HepG2 (cell line): Measurements from ENCODE around the gene BSN. TPM values are rescaled to one million over a fixed set of nuclear protein-coding genes. Genes with fewer than 3 reads are reported as not detected.
A peak's percentile ranks its signal among the peaks of the same experiment; 100 is the strongest.

Experiments used
- ATAC-seq: fragments of 200-7000 bp; cut with Tn5 transposase; 3 replicates; pipeline ENCODE4 v1.9.1; 2020; ENCODE audit warnings: mild to moderate bottlenecking, moderate library complexity
- Bru-seq: library from RNA; stranded (reverse); fragments of 400-500 nt; gene quantifications from one replicate; lab custom pipeline; 2021; lab: Mats Ljungman, UMichigan
- BruChase-seq, 2 experiments: library from RNA; stranded (reverse); fragments of 400-500 nt; gene quantifications; one replicate each; lab custom pipeline; 2021; lab: Mats Ljungman, UMichigan
- BruUV-seq: library from RNA; stranded (reverse); fragments of 400-500 nt; replicated peaks from 2 replicates; lab custom pipeline; 2021; lab: Mats Ljungman, UMichigan
- CTCF ChIA-PET: fragments of 300-600 bp; formaldehyde crosslinking; extraction: SDS; loops from one replicate; lab custom pipeline; 2021; ENCODE audit warnings: low total read pairs, inconsistent platforms, low intra/inter-chr PET ratio; lab: Yijun Ruan, JAX
- POLR2A ChIA-PET: fragments of 350-600 bp; sonication (Branson Sonifier 250); formaldehyde crosslinking; loops from one replicate; lab custom pipeline; 2020; ENCODE audit warnings: antibody characterized with exemption, inconsistent platforms; lab: Yijun Ruan, JAX
- DNase-seq: peaks from one replicate; pipeline ENCODE4 v3.0.0-alpha.2; 2015; ENCODE audit warnings: low spot score
- FAIRE-seq: peaks from 3 replicates; lab custom pipeline; 2011; peaks lifted over from hg19 to GRCh38; lab: Jason Lieb, UNC
- H2AFZ ChIP-seq: one replicate; pipeline ENCODE4 v1.6.1; 2011; ENCODE audit warnings: low read length, inconsistent platforms
- H3K27ac ChIP-seq: fragments of 300-600 bp; 3 replicates; pipeline ENCODE4 v1.8.0; 2011; ENCODE audit warnings: mixed run types, mild to moderate bottlenecking, mixed read lengths, low read length, inconsistent platforms; ENCODE audit not compliant: insufficient read depth; ENCODE audit errors: extremely low read length
- H3K27me3 ChIP-seq, 2 experiments: fragments of 200-600 bp in 1 of 2; 2 replicates in 1 of 2; 3 replicates in 1 of 2; pipeline versions ENCODE4 v1.6.0 to v1.8.0; 2011; ENCODE audit warnings: low read length in 2 of 2, mild to moderate bottlenecking in 2 of 2, moderate library complexity in 2 of 2, inconsistent platforms in 1 of 2; ENCODE audit not compliant: insufficient read depth in 2 of 2, control insufficient read depth in 1 of 2
- H3K36me3 ChIP-seq, 2 experiments: fragments of 200-600 bp in 1 of 2; replicated peaks in 1 of 2; 2 replicates in 1 of 2; 3 replicates in 1 of 2; pipeline versions ENCODE4 v1.5.1 to v1.8.0; 2011; ENCODE audit warnings: low read length in 2 of 2, inconsistent platforms in 1 of 2; ENCODE audit not compliant: insufficient read depth in 2 of 2, control insufficient read depth in 1 of 2
- H3K4me1 ChIP-seq: 2 replicates; pipeline ENCODE4 v1.5.1; 2012; ENCODE audit warnings: low read length, inconsistent platforms; ENCODE audit not compliant: insufficient read depth
- H3K4me2 ChIP-seq: 2 replicates; pipeline ENCODE4 v1.6.0; 2011; ENCODE audit warnings: low read depth, low read length, inconsistent platforms
- H3K4me3 ChIP-seq, 3 experiments: fragments of 200-600 bp in 1 of 3; sonication (generic), shearing (Covaris generic) in 1 of 3; replicated peaks in 1 of 3; 2 replicates each; pipeline ENCODE4 v1.5.1; 2011 to 2016; ENCODE audit warnings: low read length in 3 of 3, inconsistent platforms in 2 of 3, low read depth in 2 of 3, mild to moderate bottlenecking in 2 of 3, control low read depth in 1 of 3, mixed read lengths in 1 of 3; ENCODE audit not compliant: insufficient read depth in 1 of 3
- H3K79me2 ChIP-seq: one replicate; pipeline ENCODE4 v1.6.1; 2011; ENCODE audit warnings: low read length, inconsistent platforms; ENCODE audit not compliant: insufficient read depth
- H3K9ac ChIP-seq: 2 replicates; pipeline ENCODE4 v1.6.0; 2011; ENCODE audit warnings: mild to moderate bottlenecking, low read depth, low read length, inconsistent platforms; ENCODE audit not compliant: insufficient read depth
- H3K9me3 ChIP-seq: 2 replicates; pipeline ENCODE4 v1.5.1; 2012; ENCODE audit warnings: mild to moderate bottlenecking, low read length
- H4K20me1 ChIP-seq: 2 replicates; pipeline ENCODE4 v1.6.0; 2011; ENCODE audit warnings: inconsistent platforms, mild to moderate bottlenecking, low read length, moderate library complexity; ENCODE audit not compliant: insufficient read depth
- ARNT2 ChIP-seq: sonication (generic); formaldehyde crosslinking; IDR thresholded peaks from 2 replicates; pipeline ENCODE4 v1.8.0; 2022; ENCODE audit warnings: mild to moderate bottlenecking, low read depth, missing genetic modification reagents, moderate library complexity
- DR1 ChIP-seq: sonication (generic); formaldehyde crosslinking; IDR thresholded peaks from 2 replicates; pipeline ENCODE4 v1.8.0; 2021; ENCODE audit warnings: mild to moderate bottlenecking, missing genetic modification reagents, inconsistent platforms
- MYPOP ChIP-seq: sonication (generic); formaldehyde crosslinking; IDR thresholded peaks from 2 replicates; pipeline ENCODE4 v1.8.1; 2023; ENCODE audit warnings: mild to moderate bottlenecking, moderate library complexity, missing genetic modification reagents
- WGBS: methylation state at CpG from one replicate; pipeline ENCODE4 v1.1.6; 2017; ENCODE audit warnings: low lambda C conversion rate; 5-methylcytosine and 5-hydroxymethylcytosine counted together
- in situ Hi-C: cut with HindIII; loops from 2 replicates; pipeline ENCODE4 v1.10.0; 2017; ENCODE audit warnings: low pct_unique_long_range_greater_than_20kb; ENCODE audit not compliant: extremely low pct_ligation_motif_present
- intact Hi-C: fragments of 100-400 bp; cut with micrococcal nuclease; formaldehyde crosslinking; loops from one replicate; pipeline ENCODE4 v1.10.0; 2022; ENCODE audit not compliant: unreplicated experiment
- long read RNA-seq, 2 experiments: library from RNA in 1 of 2; library from polyadenylated mRNA in 1 of 2; stranded (forward) in 1 of 2; unstranded in 1 of 2; transcript quantifications; one replicate each; pipeline ENCODE4 v2.0.0, GENCODE V29; 2019 to 2022
- polyA minus RNA-seq, 3 experiments: library from RNA; depleted of rRNA, polyadenylated mRNA; stranded (reverse); fragments of >200 nt; gene quantifications; 2 replicates each; pipeline ENCODE4 v1.2.3, GENCODE V29; 2011; ENCODE audit warnings: low replicate concordance in 1 of 3
- polyA plus RNA-seq, 8 experiments: library from polyadenylated mRNA; depleted of rRNA in 3 of 8; stranded (reverse) in 7 of 8; unstranded in 1 of 8; fragments of >200 nt; fragmentation: Illumina TruSeq in 4 of 8; extraction: Trizol in 4 of 8; gene quantifications; 2 replicates each; pipeline versions ENCODE4 v1.2.1 to v1.2.3, GENCODE V29; 2011 to 2016; ENCODE audit warnings: low read depth in 4 of 8, missing spikeins in 1 of 8, mixed read lengths in 1 of 8; ENCODE audit not compliant: insufficient read depth in 1 of 8
- total RNA-seq, 5 experiments: library from RNA; depleted of rRNA; stranded (reverse); fragments of >200 nt; fragmentation: Illumina TruSeq; extraction: Trizol; gene quantifications; 2 replicates each; pipeline ENCODE4 v1.2.3, GENCODE V29; 2016; ENCODE audit warnings: low read depth in 1 of 5

Gene BSN, protein sequence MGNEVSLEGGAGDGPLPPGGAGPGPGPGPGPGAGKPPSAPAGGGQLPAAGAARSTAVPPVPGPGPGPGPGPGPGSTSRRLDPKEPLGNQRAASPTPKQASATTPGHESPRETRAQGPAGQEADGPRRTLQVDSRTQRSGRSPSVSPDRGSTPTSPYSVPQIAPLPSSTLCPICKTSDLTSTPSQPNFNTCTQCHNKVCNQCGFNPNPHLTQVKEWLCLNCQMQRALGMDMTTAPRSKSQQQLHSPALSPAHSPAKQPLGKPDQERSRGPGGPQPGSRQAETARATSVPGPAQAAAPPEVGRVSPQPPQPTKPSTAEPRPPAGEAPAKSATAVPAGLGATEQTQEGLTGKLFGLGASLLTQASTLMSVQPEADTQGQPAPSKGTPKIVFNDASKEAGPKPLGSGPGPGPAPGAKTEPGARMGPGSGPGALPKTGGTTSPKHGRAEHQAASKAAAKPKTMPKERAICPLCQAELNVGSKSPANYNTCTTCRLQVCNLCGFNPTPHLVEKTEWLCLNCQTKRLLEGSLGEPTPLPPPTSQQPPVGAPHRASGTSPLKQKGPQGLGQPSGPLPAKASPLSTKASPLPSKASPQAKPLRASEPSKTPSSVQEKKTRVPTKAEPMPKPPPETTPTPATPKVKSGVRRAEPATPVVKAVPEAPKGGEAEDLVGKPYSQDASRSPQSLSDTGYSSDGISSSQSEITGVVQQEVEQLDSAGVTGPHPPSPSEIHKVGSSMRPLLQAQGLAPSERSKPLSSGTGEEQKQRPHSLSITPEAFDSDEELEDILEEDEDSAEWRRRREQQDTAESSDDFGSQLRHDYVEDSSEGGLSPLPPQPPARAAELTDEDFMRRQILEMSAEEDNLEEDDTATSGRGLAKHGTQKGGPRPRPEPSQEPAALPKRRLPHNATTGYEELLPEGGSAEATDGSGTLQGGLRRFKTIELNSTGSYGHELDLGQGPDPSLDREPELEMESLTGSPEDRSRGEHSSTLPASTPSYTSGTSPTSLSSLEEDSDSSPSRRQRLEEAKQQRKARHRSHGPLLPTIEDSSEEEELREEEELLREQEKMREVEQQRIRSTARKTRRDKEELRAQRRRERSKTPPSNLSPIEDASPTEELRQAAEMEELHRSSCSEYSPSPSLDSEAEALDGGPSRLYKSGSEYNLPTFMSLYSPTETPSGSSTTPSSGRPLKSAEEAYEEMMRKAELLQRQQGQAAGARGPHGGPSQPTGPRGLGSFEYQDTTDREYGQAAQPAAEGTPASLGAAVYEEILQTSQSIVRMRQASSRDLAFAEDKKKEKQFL (N-terminal part only)
- total RNA-seq (2016; rRNA removed; fragmentation: Illumina TruSeq; extraction: Trizol) (0.70 and 0.86 TPM in 2 replicates), polyA plus RNA-seq (2011; rRNA removed) (0.42 and 0.67 TPM in 2 replicates), polyA minus RNA-seq (2011; rRNA and poly(A)+ RNA removed; ENCODE audit: low replicate concordance) (0.09 and 1.8 TPM in 2 replicates), Bru-seq, nascent RNA (percentile 39 among the genes with signal in this experiment), BruChase-seq, experiment 1, labeled RNA remaining after a 6-hour chase (percentile 43 among the genes with signal in this experiment), BruChase-seq, experiment 2, labeled RNA remaining after a 2-hour chase (percentile 41 among the genes with signal in this experiment)
- total RNA-seq (2016; cell fraction: cytosol; rRNA removed; fragmentation: Illumina TruSeq; extraction: Trizol; ENCODE audit: low read depth), result 0.26 and 0.30 TPM in 2 replicates
- total RNA-seq (2016; cell fraction: insoluble cytoplasmic fraction; rRNA removed; fragmentation: Illumina TruSeq; extraction: Trizol), result 0.67 and 0.71 TPM in 2 replicates
- 0.28 and 0.43 TPM in 2 replicates for total RNA-seq (2016; cell fraction: membrane; rRNA removed; fragmentation: Illumina TruSeq; extraction: Trizol)
- total RNA-seq (2016; cell fraction: nucleus; rRNA removed; fragmentation: Illumina TruSeq; extraction: Trizol), result 1.3 and 2.1 TPM in 2 replicates
- 0.23 and 0.25 TPM in 2 replicates for polyA plus RNA-seq (2011; cell fraction: cytosol; rRNA removed)
- polyA plus RNA-seq (2011; cell fraction: nucleus; rRNA removed), result 3.3 TPM in 2 replicates
- polyA plus RNA-seq (2012), result 0.98 and 1.0 TPM in 2 replicates
- 0.10 and 0.11 TPM in 2 replicates for polyA plus RNA-seq (2016; cell fraction: cytosol; fragmentation: Illumina TruSeq; extraction: Trizol; ENCODE audit: low read depth)
- 0.40 and 0.68 TPM in 2 replicates for polyA plus RNA-seq (2016; cell fraction: insoluble cytoplasmic fraction; fragmentation: Illumina TruSeq; extraction: Trizol; ENCODE audit: low read depth)
- polyA plus RNA-seq (2016; cell fraction: membrane; fragmentation: Illumina TruSeq; extraction: Trizol; ENCODE audit: low read depth), result 0.08 and 0.10 TPM in 2 replicates
- 3.5 and 3.9 TPM in 2 replicates for polyA plus RNA-seq (2016; cell fraction: nucleus; fragmentation: Illumina TruSeq; extraction: Trizol; ENCODE audit: insufficient read depth, low read depth)
- 0.88 and 1.1 TPM in 2 replicates for polyA minus RNA-seq (2011; cell fraction: cytosol; rRNA and poly(A)+ RNA removed)
- 1.8 and 2.2 TPM in 2 replicates for polyA minus RNA-seq (2011; cell fraction: nucleus; rRNA and poly(A)+ RNA removed)
- long read RNA-seq, experiment 1, partial matches to known transcripts, result 0 of 1 reads
- long read RNA-seq, experiment 1, other reads (novel, unspliced or antisense), result 1 of 1 reads
- long read RNA-seq, experiment 2, partial matches to known transcripts, result 0 of 2 reads
- long read RNA-seq, experiment 2, other reads (novel, unspliced or antisense), result 2 of 2 reads

DNA sequence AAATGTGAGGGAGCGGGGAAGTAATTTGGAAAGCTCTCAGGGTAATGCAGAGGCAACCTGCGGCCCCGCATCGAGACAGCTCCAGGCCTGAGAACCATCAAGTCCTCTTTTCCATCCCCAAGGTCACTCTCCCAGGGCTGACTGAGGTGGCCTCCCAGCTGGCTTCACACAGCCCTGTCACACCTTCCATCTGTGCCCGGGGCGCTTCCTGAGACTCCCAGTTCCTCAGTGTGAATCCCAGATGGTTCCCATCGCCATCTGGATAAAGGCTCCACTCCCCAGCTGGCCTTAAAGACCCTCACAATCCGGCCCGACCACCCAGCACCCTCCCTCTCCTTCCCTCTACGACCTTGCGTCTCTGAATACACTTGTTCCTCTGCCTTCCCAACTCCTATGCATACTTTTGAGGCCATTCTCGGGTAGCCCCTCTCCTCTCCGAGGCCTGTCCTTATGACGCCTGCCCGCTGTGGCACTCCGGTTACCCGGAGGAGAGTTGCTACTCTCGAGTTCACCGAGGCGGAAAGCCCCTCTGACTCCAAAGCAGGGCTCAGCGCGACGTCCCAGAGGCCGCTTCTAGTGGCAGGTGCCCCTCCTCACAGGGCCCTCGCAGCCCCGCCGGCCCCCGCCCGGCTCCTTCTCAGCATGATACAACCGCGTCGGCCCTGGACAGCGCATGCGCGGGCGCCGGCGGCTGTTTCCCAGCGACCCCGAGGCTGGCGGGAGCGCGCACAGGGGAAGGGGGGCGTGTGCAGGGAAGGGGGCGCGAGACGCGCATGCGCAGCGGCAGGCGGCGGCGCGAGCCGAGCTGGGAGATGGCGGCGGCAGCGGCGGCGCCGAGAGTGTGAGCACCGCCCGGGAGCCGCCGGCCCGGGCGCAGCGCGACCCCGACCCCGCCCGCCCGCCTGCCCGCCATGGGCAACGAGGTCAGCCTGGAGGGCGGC is at the start of gene BSN:
Gene BSN, plus strand, starts transcription at position 786 of the 941 bp plus-strand sequence. Its CDS starts 126 bp downstream, at position 912.
- Histone ChIP-seq H3K9ac (peak within 1 kb of the TSS; percentile 69), H3K9me3 (no peaks in the 10 kb centered on the region), H3K4me3 (peak within 1 kb of the TSS; percentile 74 to 87 (median 75)), H2AFZ (peak within 1 kb of the TSS; percentile 75), H3K79me2 (peaks cover 3% of the 10 kb centered on the region), H3K4me1 (peaks cover 48% of the 10 kb centered on the region), H3K27me3 (peaks cover 0 to 3% of the 10 kb centered on the region in 2 experiments; a peak in 1 of 5 replicates), H3K36me3 (no peaks in the 10 kb centered on the region), H3K27ac (peak within 1 kb of the TSS; percentile 58), H4K20me1 (no peaks in the 10 kb centered on the region), H3K4me2 (peak within 1 kb of the TSS; percentile 98)
- TSS peak; percentile 84 for BruUV-seq
- FAIRE-seq (no peak), ATAC-seq (peak; percentile 83), DNase-seq (peak; percentile 80)
- intact Hi-C loops (no loop called here), in situ Hi-C loops (no loop called here)
- ChIA-PET CTCF (interaction anchor here (1.0 kb wide), 1 partner anchor 14 kb away, joined by 3 read pairs; no protein-coding TSS in a partner anchor), POLR2A (interaction anchor here (0.5 to 5.9 kb wide), 10 partner anchors 13 to 547 kb away, joined by 3 to 53 read pairs (median 4); partner anchors contain the start of genes RHOA and WDR6)
- WGBS, result 2% methylated on average over 25 of the region's 76 CpGs
- peak; percentile 15; the same call in 1 of the 2 replicates for TF ChIP-seq DR1
- TF ChIP-seq ARNT2 (CRISPR knock-in tag), result no peak; the same call in 1 of the 2 replicates
- 0 out of 2 replicates have a peak, but pooled peaks have one; percentile 61 for TF ChIP-seq MYPOP
